ENCODE data around the gene SLC28A2.

DNA sequence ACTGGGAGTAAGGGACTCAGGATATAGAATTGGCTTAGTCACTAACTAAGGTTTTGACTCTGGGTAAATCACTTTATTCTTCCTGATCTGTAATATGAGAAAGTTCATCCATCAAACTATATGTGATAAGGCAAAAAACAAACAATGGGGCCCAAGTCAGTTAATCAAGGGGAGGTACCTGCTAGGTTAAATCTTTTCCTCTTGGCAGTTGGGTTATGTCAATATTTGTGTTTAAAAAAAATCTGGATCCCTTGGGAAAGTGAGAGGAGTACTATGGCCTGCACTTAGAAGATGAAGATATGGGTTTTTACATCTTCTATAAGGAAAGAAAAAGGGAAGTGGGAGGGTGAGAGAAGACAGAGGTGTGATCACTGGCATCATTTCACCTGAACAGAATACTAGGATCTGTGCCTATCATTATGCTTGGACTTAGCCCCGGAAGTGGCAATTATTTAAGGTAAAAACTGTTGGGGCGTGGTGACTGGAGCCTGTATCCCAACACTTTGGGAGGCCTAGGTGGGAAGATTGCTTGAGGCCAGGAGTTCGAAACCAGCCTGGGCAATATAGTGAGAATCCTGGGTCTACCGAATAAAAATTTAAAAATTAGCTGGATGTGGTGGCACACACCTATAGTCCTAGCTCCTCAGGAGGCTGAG, 2.8 kb upstream of the SLC28A2 start:
- no peak for TF ChIP-seq SP1 (CRISPR knock-in tag; conservative IDR thresholded peaks at IDR 0.05)
- TF ChIP-seq, protein P1, sequence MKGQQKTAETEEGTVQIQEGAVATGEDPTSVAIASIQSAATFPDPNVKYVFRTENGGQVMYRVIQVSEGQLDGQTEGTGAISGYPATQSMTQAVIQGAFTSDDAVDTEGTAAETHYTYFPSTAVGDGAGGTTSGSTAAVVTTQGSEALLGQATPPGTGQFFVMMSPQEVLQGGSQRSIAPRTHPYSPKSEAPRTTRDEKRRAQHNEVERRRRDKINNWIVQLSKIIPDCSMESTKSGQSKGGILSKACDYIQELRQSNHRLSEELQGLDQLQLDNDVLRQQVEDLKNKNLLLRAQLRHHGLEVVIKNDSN (CRISPR knock-in tag; IDR thresholded peaks at IDR 0.05): no peak
